Mammary epithelial cell (primary cell): ENCODE data around the gene ZNF660.
A peak's percentile ranks its signal among the peaks of the same experiment; 100 is the strongest.

Source experiments
- EZH2 ChIP-seq: IDR thresholded peaks from 2 replicates; pipeline ENCODE4 v1.6.1; 2012; ENCODE audit warnings: low read length, inconsistent platforms, borderline replicate concordance
- TF ChIP-seq, protein P1 (sequence below), 2 donors: IDR thresholded peaks in 1 of 2; conservative IDR thresholded peaks in 1 of 2; 2 replicates each; pipeline ENCODE4 v1.5.1; 2011 to 2012; ENCODE audit warnings: inconsistent platforms in 2 of 2, low read length in 2 of 2, mild to moderate bottlenecking in 2 of 2, control low read depth in 1 of 2, low read depth in 1 of 2; ENCODE audit not compliant: insufficient read depth in 1 of 2; ENCODE audit errors: extremely low read depth in 1 of 2

DNA sequence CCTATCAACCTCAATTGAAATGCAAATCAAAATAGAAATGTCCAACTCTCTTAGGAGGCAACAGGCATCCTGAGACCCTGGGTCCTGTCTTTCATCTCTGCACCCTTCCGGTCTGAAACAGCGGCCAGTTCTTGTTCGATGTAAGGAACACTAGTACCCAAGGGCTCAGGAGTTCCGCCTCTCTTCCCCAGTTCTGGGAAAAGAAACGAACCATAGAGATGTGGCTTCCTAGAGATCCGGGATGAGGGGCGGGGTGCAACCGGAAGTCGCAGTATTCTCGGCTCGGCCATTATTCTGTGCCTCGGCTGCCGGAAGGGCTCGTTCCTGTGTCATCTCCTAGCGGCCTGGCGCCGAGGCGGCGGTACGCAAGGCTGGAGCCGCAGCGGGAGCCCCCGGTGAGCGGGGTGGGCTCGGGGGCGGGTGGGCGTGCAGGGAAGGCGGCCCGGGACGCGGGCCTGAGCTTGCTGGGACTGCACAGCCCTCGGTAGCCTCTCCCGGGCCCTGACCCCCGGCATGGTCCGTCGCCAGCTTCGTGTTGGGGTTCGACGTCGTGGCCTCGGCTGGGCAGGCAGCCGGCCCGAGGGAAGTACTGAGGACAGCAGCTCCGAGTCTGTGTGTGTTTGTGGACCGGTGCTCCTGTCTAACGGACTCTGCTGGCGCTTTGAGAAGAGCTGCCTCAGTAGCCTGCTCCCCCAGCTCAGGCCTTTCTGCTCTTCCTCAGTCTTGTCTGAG is 40.2 kb downstream of the ZNF660 start, which contains the start of gene ZNF197:
- TF ChIP-seq, protein P1, sequence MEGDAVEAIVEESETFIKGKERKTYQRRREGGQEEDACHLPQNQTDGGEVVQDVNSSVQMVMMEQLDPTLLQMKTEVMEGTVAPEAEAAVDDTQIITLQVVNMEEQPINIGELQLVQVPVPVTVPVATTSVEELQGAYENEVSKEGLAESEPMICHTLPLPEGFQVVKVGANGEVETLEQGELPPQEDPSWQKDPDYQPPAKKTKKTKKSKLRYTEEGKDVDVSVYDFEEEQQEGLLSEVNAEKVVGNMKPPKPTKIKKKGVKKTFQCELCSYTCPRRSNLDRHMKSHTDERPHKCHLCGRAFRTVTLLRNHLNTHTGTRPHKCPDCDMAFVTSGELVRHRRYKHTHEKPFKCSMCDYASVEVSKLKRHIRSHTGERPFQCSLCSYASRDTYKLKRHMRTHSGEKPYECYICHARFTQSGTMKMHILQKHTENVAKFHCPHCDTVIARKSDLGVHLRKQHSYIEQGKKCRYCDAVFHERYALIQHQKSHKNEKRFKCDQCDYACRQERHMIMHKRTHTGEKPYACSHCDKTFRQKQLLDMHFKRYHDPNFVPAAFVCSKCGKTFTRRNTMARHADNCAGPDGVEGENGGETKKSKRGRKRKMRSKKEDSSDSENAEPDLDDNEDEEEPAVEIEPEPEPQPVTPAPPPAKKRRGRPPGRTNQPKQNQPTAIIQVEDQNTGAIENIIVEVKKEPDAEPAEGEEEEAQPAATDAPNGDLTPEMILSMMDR (conservative IDR thresholded peaks at IDR 0.05 in 1 of 2, IDR thresholded peaks at IDR 0.05 in 1 of 2; ENCODE audit: extremely low read depth in 1 of 2, insufficient read depth in 1 of 2, low read depth in 1 of 2, low read length in 2 of 2), result peak in 1 of 2 donors; percentile 25
- TF ChIP-seq EZH2, result no peak
